ENCODE measurements around the gene ISCU.

The ISCU gene

DNA sequence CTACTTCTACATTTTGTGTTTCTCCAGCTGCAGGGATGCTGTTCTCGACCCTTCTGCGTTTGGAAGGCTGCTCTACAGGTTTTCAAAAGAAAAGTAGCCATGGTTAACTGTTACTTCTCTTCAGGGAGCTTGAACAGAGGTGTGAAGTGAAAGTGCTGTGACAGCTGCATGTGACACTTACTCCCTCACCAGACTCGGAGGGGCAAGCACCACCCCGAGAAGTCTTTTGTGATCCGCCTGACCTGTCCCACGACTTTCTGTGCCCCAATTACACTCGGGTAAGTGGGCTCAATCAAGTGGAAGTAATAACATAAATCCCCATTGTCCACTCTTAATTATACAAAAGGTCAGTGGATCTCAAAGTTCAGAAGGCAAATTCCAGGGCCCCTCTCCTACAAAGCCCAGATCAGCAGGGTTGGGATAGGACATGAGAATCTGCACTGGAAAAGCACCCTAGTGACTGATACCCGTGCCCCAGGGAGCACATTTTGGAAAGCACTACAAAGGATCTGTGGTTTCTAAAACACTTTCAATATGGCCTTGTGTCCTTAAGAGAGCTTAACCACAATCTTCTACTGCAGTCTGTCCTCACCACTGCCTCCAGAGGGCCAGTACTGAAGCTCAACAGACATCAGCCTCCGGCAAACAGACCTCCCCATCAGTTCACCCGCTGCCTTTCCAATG is 35.8 kb upstream of the ISCU start:
- no peak for DNase-seq (ENCODE audit: low read depth)
- no peak overlapping the region for H3K4me3 ChIP-seq (ENCODE audit: low read depth, low read length)
- TF ChIP-seq, protein P1, sequence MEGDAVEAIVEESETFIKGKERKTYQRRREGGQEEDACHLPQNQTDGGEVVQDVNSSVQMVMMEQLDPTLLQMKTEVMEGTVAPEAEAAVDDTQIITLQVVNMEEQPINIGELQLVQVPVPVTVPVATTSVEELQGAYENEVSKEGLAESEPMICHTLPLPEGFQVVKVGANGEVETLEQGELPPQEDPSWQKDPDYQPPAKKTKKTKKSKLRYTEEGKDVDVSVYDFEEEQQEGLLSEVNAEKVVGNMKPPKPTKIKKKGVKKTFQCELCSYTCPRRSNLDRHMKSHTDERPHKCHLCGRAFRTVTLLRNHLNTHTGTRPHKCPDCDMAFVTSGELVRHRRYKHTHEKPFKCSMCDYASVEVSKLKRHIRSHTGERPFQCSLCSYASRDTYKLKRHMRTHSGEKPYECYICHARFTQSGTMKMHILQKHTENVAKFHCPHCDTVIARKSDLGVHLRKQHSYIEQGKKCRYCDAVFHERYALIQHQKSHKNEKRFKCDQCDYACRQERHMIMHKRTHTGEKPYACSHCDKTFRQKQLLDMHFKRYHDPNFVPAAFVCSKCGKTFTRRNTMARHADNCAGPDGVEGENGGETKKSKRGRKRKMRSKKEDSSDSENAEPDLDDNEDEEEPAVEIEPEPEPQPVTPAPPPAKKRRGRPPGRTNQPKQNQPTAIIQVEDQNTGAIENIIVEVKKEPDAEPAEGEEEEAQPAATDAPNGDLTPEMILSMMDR (IDR thresholded peaks at IDR 0.05; ENCODE audit: control insufficient read depth, extremely low read depth, insufficient read depth) = no peak

DNA sequence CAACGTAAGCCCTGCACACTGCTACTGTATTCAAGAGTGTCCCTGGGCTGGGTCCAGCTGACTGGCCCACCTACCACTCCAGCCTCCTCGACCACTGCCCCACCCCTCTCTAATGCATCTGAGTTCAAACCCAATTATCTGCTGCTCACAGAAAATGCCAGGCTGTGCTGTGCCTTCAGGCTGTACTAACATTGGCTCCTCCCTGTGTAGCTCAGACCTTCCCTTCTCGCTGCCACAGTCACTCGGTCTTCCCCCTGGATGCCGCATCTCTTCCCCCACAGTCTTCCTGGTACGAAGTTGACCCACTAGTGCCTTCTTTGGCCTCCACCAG is 35.3 kb upstream of the ISCU start:
- TF ChIP-seq, protein P1 (IDR thresholded peaks at IDR 0.05; ENCODE audit: control insufficient read depth, extremely low read depth, insufficient read depth) = no peak
- H3K4me3 ChIP-seq (ENCODE audit: low read depth, low read length) = no peak overlapping the region
- DNase-seq (ENCODE audit: low read depth) = no peak

DNA sequence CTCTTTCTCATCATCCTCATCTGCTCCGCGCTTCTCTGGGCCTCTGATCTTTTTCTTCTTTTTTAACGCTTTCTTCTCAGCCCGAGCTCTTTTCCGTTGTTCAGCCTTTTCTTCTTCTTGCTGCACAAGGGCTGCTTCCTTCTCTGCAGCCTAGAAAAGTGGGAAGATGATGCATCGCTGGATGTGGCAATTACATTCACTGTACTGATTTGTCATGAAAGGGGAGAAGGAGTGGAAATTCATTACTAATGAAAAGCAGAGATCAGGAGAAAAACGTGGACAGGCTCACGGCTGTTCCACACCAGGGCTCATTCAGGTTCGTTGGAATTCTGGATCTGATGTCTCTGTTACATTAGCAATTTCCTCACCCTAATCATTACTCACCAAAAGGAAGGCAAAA is 32.2 kb upstream of the ISCU start:
- no peak for DNase-seq (ENCODE audit: low read depth)
- TF ChIP-seq, protein P1 (IDR thresholded peaks at IDR 0.05; ENCODE audit: control insufficient read depth, extremely low read depth, insufficient read depth) = no peak
- no peak overlapping the region for H3K4me3 ChIP-seq (ENCODE audit: low read depth, low read length)

DNA sequence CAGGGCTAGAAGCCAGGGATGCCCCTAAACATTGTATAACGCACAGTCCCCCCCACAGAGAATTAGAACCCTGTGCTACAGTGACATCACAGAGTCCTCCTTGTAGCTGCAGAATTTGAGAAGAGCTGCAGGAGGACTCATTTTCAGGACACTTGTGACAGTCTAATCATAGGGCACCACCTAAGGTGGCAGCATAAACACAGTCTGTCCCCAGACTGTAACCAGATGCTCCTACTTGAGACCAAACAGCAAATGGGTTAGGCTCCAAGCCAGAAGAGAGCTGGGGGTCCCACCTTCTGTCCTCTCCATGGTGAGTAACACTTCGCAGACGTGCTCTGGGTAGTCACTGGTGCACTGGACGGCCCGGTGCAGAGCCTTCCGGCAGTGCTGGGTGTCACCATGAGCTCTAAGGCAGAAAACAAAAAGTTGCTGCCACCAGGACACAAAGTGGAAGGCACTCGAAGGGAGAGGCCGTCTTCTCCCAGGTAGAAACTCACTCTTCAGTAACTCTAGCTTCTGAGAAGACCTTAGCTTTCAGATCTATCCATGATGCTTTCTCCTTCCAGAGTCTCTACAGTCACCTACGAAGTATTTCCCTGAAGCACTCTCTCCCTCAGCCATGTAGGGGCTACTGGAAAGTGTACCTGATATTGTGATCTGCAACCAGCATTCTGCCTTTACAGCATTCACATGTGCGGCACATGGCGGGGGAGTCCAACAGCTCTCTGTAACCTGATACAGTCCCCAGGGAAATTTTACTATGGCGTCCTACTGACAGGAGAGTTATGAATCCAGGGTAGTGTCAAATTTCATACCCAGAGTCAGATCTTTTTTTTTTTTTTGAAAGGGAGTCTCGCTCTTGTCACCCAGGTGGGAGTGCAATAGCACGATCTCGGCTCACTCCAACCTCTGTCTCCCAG is 30.2 kb upstream of the ISCU start:
- no peak for DNase-seq (ENCODE audit: low read depth)
- no peak overlapping the region for H3K4me3 ChIP-seq (ENCODE audit: low read depth, low read length)
- TF ChIP-seq, protein P1 (IDR thresholded peaks at IDR 0.05; ENCODE audit: control insufficient read depth, extremely low read depth, insufficient read depth) = no peak

DNA sequence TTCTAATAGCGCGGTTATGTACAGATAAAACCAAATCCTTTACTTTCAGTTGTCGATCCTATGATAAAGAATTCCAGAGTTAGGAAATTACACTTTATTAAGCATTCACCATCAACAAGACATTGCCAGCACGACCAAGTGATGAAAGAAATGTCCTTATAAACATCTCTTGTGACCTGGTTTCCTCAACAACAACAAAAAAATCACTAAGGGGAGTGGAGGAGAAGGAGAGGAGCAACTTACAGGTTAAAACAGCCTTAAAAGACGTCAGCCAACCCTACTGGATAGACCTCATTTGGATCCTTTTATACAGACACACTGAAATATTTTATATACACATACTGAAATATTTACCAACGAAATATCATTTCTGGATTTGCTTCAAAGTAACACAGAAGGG is 24.2 kb upstream of the ISCU start:
- no peak for DNase-seq (ENCODE audit: low read depth)
- TF ChIP-seq, protein P1 (IDR thresholded peaks at IDR 0.05; ENCODE audit: control insufficient read depth, extremely low read depth, insufficient read depth) = no peak
- H3K4me3 ChIP-seq (ENCODE audit: low read depth, low read length) = no peak overlapping the region

DNA sequence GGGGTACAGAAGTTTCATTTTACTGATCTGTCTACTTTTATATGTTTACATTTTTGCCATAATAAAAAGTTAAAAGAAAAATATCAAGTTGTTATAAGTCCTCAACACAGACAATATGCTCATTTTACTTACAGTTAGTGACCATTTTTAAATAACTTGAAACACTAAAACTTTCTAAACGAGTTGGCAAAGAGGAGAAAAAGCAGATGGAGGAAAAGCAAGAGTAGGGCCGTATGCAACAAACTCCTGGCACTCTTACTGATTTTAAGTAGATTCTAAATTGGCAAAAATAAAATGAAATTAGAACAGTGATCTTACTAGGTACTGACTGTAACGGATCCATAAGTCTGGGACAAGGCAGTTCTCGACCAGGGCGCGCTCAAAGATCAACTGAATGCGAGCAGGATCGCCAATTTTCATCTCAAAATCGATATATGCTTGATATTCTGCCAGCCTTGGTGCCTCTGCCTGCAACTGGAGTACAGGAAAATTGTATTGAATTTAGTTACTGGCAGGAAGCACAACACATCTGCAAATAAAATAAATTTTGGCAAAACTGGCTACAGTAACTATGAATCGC is 23.7 kb upstream of the ISCU start:
- H3K4me3 ChIP-seq (ENCODE audit: low read depth, low read length) = no peak overlapping the region
- DNase-seq (ENCODE audit: low read depth) = no peak
- TF ChIP-seq, protein P1 (IDR thresholded peaks at IDR 0.05; ENCODE audit: control insufficient read depth, extremely low read depth, insufficient read depth) = no peak

Data from LNCaP clone FGC (cell line).